ENCODE results near the gene NUP85.
"Not testable (repeated sequence)": the region's sequence is repeated elsewhere in the genome, so short reads cannot be mapped to it uniquely, and the experiment has no call there.

Gene NUP85

GRCh38 chr17:75241996-75242460 is 36.5 kb downstream of the NUP85 start:
- DNase-seq (ENCODE audit: low read depth) = no peak

DNA sequence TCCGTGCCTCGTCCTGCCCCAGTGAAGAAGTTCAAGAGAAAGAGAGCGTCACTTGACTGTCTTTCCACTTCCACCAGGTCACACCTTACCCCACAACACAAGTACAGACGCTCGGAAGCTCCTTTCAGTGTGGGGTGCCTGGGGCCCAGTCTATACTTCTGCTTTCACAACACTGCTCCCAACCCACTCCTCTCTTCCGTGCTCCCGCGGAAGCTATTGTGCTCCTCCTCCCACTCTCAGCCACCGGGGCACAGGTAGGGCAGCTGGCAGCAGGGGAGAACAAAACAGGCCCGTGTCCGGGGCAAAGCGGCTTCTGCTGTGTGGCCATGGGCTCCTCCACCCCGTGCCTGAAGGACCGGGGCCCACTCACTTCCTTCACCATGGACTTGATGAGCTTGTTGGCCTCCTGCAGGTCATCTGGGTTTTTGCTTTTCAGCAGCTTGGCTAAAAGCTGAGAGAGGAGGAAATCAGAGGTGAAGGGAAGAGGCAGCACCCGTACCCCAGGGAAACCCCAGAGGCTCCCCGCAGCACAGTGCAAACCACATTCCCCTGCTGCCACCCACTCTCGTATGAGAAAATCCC is 37.1 kb downstream of the NUP85 start:
- DNase-seq (ENCODE audit: low read depth) = no peak

DNA sequence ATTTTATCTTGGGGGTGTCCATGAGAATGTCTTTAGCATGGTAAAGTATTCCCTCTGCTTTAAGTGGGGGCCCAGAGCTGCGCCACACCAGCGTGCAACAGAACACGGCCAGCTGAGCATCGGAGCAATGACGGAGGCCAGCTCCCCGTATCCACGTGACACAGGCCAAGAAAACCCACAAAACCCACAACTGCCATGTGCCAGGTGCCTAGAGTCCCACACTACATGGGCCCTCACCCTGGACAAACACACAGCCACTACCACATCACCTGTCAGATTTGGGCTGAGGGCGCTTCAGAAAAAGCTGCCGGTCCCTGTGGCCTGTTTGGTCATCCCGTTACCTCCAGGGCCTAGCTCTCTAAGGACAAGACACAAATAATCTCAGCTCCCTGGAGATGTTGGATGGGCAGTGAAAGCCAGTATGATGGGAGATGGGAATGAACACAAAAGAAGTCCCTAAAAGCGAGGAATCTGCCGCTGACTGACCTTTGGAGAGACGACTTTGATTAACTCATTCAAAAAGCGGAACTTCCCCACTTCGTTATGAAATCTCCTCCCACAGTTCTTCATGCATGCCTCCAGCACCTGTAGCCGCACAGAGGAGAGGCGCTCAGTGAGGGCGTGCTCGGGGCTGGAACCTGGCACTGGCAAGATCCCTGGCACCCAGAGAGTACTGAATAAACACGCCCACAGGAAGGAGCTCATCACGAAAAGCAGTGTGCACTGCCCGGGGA is 38.8 kb downstream of the NUP85 start:
- DNase-seq (ENCODE audit: low read depth) = no peak

GRCh38 chr17:75245011-75245410 is 39.5 kb downstream of the NUP85 start:
- DNase-seq (ENCODE audit: low read depth) = no peak

- DNase-seq (ENCODE audit: low read depth) = no peak
Observed at GRCh38 chr17:75246404-75246803, 40.9 kb downstream of the NUP85 start.

DNA sequence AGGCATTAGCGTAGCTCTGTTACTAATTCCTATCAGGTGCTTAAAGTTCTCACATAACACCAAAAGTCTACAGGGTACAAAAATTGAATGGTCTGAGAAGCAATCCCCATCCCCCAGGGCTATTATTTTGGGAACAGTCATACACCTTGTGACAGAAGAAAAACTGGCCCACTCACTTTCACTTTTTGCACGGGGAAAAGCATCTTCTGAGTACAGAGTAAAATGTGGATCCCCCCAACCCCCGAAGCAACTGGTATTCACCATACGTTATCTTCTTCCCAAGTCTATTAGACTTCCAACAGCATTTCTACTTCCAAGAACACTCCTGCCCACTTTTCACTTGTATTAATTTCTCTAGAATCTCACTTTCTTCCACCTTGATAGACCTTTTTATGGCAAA is 44.1 kb downstream of the NUP85 start:
- no peak for DNase-seq (ENCODE audit: low read depth)

- no peak for DNase-seq (ENCODE audit: low read depth)
Observed at GRCh38 chr17:75250009-75250471, 44.6 kb downstream of the NUP85 start.

DNA sequence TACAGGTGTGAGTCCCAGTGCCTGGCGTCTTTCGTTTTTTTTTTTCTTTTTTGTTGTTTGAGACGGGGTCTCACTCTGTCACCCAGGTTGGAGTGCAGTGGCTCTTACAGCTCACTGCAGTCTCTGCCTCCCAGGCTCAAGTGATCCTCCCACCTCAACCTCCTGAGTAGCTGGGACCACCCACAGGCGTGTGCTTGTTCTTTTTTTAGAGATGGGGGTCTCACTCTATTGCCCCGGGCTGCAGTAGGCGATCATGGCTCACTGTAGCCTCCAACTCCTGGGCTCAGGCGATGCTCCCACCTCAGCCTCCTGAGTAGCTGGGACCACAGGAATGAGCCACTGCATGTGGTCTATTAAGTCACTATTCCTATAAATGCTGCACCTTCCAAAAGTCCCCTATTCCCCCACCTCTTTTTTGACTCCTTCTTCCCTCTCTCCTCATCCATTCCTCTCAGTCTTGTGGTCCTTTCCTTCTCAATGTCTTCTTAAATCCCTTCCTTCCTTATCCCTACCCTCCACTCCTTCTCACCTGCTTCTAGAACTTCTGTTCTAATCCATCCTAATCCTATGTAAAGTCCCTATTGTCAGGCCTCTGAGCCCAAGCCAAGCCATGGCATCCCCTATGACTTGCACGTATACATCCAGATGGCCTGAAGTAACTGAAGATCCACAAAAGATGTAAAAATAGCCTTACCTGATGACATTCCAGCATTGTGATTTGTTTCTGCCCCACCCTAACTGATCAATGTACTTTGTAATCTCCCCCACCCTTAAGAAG is 46.7 kb downstream of the NUP85 start:
- no peak for DNase-seq (ENCODE audit: low read depth)

DNA sequence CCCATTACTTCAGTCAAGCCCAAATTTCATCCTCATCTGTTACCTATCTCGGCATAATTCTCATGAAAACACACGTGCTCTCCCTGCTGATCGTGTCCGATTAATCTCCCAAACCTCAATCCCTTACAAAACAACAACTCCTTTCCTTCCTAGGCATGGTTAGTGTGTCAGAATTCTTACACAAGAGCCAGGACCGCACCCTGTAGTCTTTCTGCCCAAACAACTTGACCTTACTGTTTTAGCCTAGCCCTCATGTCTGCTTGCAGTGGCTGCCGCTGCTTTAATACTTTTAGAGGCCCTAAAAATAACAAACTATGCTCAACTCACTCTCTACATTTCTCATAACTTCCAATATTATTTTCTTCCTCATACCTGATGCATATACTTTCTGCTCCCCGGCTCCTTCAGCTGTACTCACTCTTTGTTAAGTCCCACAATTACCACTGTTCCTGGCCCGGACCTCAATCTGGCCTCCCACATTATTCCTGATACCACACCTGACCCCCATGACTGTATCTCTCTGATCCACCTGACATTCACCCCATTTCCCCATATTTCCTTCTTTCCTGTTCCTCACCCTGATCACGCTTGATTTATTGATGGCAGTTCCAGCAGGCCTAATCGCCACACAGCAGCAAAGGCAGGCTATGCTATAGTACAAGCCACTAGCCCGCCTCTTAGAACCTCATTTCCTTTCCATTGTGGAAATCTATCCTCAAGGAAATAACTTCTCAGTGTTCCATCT is 50.6 kb downstream of the NUP85 start:
- DNase-seq (ENCODE audit: low read depth) = not testable (repeated sequence)

- not testable (repeated sequence) for DNase-seq (ENCODE audit: low read depth)
Observed at GRCh38 chr17:75257228-75257627, 51.7 kb downstream of the NUP85 start.

DNA sequence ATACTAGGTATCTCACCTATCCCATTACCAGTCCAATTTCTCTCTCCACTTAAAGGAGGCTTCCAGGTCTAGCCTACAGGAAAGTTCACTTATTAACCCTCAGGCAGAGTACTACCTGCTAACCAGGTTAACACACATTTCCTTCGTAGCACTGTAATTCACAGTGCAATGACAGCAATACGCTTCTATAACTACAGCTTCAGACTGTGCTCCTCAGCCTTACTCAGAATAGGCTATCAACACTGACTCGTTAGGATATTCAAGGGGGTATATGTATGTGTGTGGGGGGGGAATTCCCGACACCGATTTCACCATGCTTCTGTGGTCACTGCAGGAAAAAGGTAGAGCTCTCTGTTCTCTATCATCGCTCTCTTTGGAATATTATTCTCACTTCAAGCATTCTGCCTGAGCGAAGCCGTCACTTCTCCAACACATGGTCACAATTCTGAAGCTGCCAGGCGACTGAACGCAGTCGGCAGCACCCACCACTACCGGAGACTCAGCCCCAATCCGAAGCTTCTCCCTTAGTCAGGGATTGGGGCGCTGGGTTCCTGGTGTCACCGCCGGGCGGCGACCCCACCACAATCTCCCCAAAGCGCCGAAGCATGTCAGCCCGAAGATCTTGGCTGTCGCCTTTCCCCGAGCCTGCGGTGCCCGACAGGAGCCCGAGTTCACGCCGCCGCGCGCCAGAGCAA is 55.3 kb downstream of the NUP85 start:
- no peak for DNase-seq (ENCODE audit: low read depth)

- DNase-seq (ENCODE audit: low read depth) = peak; percentile 84
Observed at GRCh38 chr17:75261336-75262111, 56.0 kb downstream of the NUP85 start, which contains the start of the genes GGA3 and MRPS7. GGA3 (minus strand) TSS chr17:75261606; CDS start chr17:75261587, 19 bp downstream. MRPS7 (plus strand) TSS chr17:75261879; CDS start chr17:75261901, 22 bp downstream.

- DNase-seq (ENCODE audit: low read depth) = no peak
Observed at GRCh38 chr17:75262112-75262606, 56.7 kb downstream of the NUP85 start.

GRCh38 chr17:75263055-75263454 is 57.6 kb downstream of the NUP85 start:
- DNase-seq (ENCODE audit: low read depth) = no peak

GRCh38 chr17:75265614-75266315 is 60.3 kb downstream of the NUP85 start:
- DNase-seq (ENCODE audit: low read depth) = no peak

DNA sequence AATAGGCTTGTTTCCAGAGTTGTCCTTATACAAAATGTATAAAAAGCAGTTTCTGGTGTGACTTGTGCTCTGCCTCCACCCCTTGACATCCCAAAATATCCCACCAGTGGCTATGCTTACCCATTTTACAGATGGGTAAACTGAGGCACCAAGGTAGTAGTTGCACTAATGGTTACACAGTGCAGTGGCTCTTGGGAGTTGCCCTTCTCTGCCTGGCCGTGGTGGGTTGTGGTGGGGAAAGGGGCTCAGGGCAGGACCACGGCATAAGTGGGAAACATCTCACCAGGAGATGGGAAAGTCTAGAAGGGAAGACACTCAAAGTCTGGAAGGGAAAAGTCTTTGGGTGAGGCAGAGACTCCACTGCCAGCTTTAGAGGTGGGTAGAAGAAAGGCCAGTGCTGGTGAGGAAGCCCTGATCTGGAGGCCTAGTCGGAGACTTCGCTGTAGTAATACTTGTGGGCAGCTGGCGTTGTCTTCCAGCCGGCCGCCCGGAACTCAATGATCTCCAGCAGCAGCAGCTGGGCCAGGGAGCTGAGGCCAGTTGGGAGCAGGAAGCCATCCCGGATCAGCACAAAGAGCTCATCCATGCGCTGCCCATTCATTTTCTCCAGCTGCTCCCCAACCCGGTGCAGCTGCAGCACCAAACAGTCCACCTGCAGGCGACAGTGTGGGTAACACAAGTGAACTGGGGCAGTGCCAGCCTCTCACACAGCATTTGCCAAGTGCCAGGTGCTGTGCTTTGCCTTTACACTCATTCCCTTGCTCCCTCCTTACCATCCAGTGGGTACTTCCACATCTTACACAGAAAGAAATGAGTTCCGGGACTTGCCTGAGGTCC is 61.1 kb downstream of the NUP85 start:
- DNase-seq (ENCODE audit: low read depth) = no peak

- DNase-seq (ENCODE audit: low read depth) = no peak
Observed at GRCh38 chr17:75267153-75267410, 61.6 kb downstream of the NUP85 start.

DNA sequence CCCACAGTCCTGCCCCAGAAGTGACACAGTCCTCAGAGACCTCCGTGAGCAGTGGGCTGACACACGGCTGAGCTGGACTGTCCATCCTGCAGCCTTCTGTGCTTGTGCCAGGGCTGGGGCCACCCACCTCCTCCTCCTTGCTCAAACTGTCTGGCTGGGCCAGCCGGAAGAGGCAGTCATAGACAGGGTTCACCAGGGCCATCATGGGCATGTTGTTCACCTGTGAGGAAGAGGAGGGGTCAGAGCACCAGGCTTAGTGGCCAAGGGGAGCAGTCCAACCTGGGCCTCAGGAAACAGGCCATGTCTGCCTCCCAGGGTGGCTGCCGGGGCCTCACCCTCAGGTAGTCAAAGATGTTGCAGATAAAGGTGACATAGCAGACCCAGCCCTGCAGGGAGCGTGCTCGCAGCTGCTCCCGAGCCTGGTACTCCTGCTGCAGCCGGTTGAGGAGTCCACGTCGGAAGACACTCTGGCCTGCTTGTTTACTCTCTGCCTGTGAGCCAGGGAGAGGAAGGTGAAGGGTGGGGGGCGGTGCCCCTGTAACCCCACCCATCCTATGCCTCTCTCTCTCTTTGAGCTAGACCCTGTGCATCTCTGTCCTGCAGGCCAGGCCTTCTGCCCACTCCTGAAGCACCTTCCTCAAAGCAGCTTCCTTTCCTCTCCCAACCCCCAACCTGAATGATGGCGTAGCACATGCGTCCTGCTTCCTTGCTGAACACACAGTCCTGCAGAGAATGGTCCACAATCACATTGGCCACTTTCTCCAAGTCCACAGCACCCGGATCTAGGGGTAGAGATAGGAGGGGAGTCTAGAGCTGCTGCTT is 62.1 kb downstream of the NUP85 start:
- DNase-seq (ENCODE audit: low read depth) = no peak
